Kidney epithelial cell (primary cell): Measurements from ENCODE around the gene SFMBT2. TPM values are rescaled to one million over a fixed set of nuclear protein-coding genes. Genes with fewer than 3 reads are reported as not detected.

ENCODE experiments used
- DNase-seq: peaks from one replicate; pipeline ENCODE4 v3.0.0-alpha.2; 2010; ENCODE audit warnings: low read depth
- H3K27me3 ChIP-seq: 2 replicates; pipeline ENCODE4 v1.6.0; 2011; ENCODE audit warnings: low read length; ENCODE audit not compliant: control insufficient read depth, insufficient read depth
- H3K36me3 ChIP-seq: 2 replicates; pipeline ENCODE4 v1.5.1; 2011; ENCODE audit warnings: low read length; ENCODE audit not compliant: control insufficient read depth, insufficient read depth
- H3K4me3 ChIP-seq: 2 replicates; pipeline ENCODE4 v1.5.1; 2011; ENCODE audit warnings: low read depth, mild to moderate bottlenecking, control low read depth, low read length
- CTCF ChIP-seq: IDR thresholded peaks from 2 replicates; pipeline ENCODE4 v1.5.1; 2011; ENCODE audit warnings: mild to moderate bottlenecking, moderate library complexity, low read length, control low read depth, inconsistent platforms; ENCODE audit not compliant: insufficient read depth, poor library complexity, severe bottlenecking
- total RNA-seq: library from RNA; depleted of rRNA; stranded (reverse); fragments of >200 nt; gene quantifications from 2 replicates; pipeline ENCODE4 v1.2.3, GENCODE V29; 2015

SFMBT2 gene
- total RNA-seq, 1 donor from 2014 or later: 3.1 TPM

GRCh38 chr10:7136016-7136415 lies 274.8 kb downstream of the SFMBT2 start:
- H3K27me3 ChIP-seq: no peaks in the 10 kb centered on the region
- DNase-seq: no peak
- TF ChIP-seq CTCF: no peak
- no peak overlapping the region for H3K4me3 ChIP-seq
- no peaks in the 10 kb centered on the region for H3K36me3 ChIP-seq

GRCh38 chr10:7135188-7135587 lies 275.6 kb downstream of the SFMBT2 start:
- TF ChIP-seq CTCF: no peak
- Histone ChIP-seq H3K27me3 (no peaks in the 10 kb centered on the region), H3K36me3 (no peaks in the 10 kb centered on the region), H3K4me3 (no peak overlapping the region)
- DNase-seq: no peak

GRCh38 chr10:7134448-7134847 lies 276.4 kb downstream of the SFMBT2 start:
- no peak overlapping the region for H3K4me3 ChIP-seq

GRCh38 chr10:7133958-7134357 lies 276.9 kb downstream of the SFMBT2 start:
- H3K4me3 ChIP-seq: no peak overlapping the region
- DNase-seq: no peak
- no peaks in the 10 kb centered on the region for H3K36me3 ChIP-seq
- H3K27me3 ChIP-seq: no peaks in the 10 kb centered on the region
- no peak for TF ChIP-seq CTCF

More at GRCh38 chr10:7134448-7134847, 276.4 kb downstream of the SFMBT2 start:
- Histone ChIP-seq H3K36me3 (no peaks in the 10 kb centered on the region), H3K27me3 (no peaks in the 10 kb centered on the region)
- no peak for DNase-seq
- TF ChIP-seq CTCF: no peak

GRCh38 chr10:7133278-7133677 lies 277.6 kb downstream of the SFMBT2 start:
- no peak for TF ChIP-seq CTCF
- Histone ChIP-seq H3K4me3 (no peak overlapping the region), H3K36me3 (no peaks in the 10 kb centered on the region), H3K27me3 (no peaks in the 10 kb centered on the region)
- no peak for DNase-seq

- H3K36me3 ChIP-seq: no peaks in the 10 kb centered on the region
- TF ChIP-seq CTCF: no peak
- no peak overlapping the region for H3K4me3 ChIP-seq
- no peak for DNase-seq
- no peaks in the 10 kb centered on the region for H3K27me3 ChIP-seq
These were observed 280.5 kb downstream of the SFMBT2 start for GRCh38 chr10:7130191-7130911.
